HG03066 (cell line): ENCODE results near the gene FAM149A.

Experiments
- ATAC-seq: cut with Tn5 transposase; IDR thresholded peaks from one replicate; pipeline ENCODE4 v1.9.1; 2021; ENCODE audit warnings: low read depth; ENCODE audit not compliant: unreplicated experiment

Gene FAM149A

GRCh38 chr4:186200516-186200915, 96.0 kb downstream of the FAM149A start:
- no peak for ATAC-seq

- ATAC-seq, result no peak
Measured at GRCh38 chr4:186201010-186201409, 96.5 kb downstream of the FAM149A start.

GRCh38 chr4:186201535-186202230, 97.2 kb downstream of the FAM149A start:
- peak; percentile 100 for ATAC-seq

DNA sequence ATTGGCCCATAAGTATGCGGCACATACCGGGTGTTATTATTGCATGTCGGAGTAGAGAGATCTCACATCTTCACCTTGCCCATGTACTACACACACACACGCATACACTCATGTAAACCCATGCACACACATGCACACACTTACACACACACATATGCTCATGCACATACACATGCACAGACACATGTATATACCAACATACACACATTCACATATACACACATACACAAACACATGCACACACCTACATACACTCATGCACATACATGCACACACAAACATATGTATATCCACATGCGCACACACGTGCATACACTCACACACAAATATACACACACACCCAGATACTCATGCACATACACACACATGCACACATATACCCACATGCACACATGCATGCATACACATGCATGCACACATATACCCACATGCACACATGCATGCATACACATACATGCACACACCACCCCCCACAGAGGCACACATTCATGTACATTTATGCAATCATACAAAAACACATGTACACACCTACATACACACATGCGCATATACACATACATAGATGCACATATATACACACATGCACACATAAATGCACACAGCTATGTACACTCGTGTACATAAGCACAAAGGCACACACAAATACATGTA, 98.1 kb downstream of the FAM149A start:
- no peak for ATAC-seq

DNA sequence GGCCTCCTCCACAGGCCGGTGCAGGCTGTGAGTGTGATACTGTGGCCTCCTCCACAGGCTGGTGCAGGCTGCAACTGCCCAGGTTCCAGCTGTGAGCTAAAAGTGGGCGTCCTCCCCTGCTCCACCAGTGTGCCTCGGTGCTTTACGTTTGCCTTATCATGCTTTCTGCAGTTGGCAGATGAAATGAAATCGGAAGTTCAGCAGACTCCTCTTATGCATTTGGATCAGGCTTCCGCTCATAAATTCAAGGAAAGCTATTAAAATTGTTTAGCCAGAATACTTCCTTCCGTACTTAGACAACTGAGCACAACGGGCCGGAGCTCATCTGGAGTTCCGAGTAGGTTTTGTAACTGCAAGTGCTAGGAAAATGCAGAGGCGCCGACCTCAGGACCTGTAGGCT, 98.9 kb downstream of the FAM149A start:
- no peak for ATAC-seq

GRCh38 chr4:186204103-186204559, 99.6 kb downstream of the FAM149A start:
- ATAC-seq, result no peak

- no peak for ATAC-seq
Measured at GRCh38 chr4:186204686-186205085, 100.2 kb downstream of the FAM149A start.

DNA sequence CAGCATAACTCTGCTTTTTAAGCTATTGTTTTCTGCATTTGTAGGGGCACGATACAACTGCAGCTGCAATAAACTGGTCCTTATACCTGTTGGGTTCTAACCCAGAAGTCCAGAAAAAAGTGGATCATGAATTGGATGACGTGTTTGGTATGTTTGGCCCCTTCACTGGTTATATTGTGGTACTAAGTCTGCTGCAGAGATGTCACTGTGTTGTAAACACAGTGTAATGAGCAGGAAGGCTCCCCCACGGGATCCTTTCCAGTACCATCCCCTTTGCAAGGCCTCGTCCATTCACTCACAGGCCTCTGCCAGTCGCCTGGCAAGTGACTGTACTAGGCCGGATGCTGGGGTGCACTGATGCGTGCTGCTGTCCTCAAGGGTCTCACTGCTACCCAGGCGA, 100.7 kb downstream of the FAM149A start:
- no peak for ATAC-seq

DNA sequence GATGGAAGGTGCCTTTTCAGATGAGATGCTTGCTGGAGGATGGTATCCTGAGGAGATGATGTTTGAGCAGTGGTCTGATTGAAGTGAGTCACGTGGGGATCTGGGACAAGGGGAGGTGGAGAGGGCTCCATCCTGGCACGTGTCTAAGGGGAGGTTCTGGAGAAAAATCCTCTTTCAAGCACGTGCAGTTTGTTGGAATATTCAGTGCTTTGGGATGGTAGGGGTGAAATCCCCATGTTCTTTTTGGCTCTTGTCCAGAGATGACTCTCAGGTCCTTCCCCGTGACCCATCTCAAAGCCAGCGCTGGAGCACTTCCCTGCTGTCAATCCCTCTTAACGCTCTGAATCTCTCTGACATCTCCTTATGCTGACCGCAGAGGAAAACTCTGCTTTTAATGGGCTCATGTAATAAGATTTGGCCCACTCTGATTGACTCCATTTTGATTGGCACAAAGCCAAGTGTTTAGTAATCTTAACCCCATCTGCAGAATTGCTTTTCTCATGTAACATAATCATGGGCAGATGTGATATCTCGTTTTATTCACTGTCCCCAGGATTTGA, 112.0 kb downstream of the FAM149A start:
- no peak for ATAC-seq

GRCh38 chr4:186217733-186218293, 113.3 kb downstream of the FAM149A start:
- ATAC-seq, result no peak

- ATAC-seq, result no peak
Measured at GRCh38 chr4:186221624-186222023, 117.1 kb downstream of the FAM149A start.
